CD4-positive, alpha-beta T cell (primary cell): Measurements from ENCODE around the gene CYP4F2. TPM values are rescaled to one million over a fixed set of nuclear protein-coding genes. Genes with fewer than 3 reads are reported as not detected.
"Not testable (repeated sequence)": the region's sequence is repeated elsewhere in the genome, so short reads cannot be mapped to it uniquely, and the experiment has no call there.

Experiments used
- ATAC-seq: fragments of 200-7000 bp; cut with Tn5 transposase; one replicate; pipeline ENCODE4 v1.10.0; 2022; ENCODE audit warnings: mild to moderate bottlenecking; ENCODE audit not compliant: poor library complexity
- CTCF ChIA-PET: fragments of 350-600 bp; sonication (Branson Sonifier 250); formaldehyde crosslinking; loops from one replicate; lab custom pipeline; 2021; ENCODE audit warnings: antibody characterized with exemption, inconsistent platforms; lab: Charles Lee
- POLR2A ChIA-PET: fragments of 350-600 bp; sonication (Branson Sonifier 250); formaldehyde crosslinking; loops from one replicate; lab custom pipeline; 2021; ENCODE audit warnings: antibody characterized with exemption, inconsistent platforms; lab: Charles Lee
- DNase-seq, 14 experiments: peaks; one replicate each; pipeline ENCODE4 v3.0.0-alpha.2; 2013 to 2020; ENCODE audit warnings: mixed read lengths in 2 of 14
- H3K27ac ChIP-seq, 2 donors: one replicate each; pipeline versions ENCODE4 v1.5.1 to v1.7.0; 2013; ENCODE audit warnings: low read length in 2 of 2, low read depth in 1 of 2, mild to moderate bottlenecking in 1 of 2
- H3K27me3 ChIP-seq, 2 experiments: 1 replicate in 1 of 2; 2 replicates in 1 of 2; pipeline versions ENCODE4 v1.6.1 to v1.7.0; 2013; ENCODE audit warnings: low read length in 2 of 2, control low read depth in 1 of 2, mild to moderate bottlenecking in 1 of 2, moderate library complexity in 1 of 2; ENCODE audit not compliant: insufficient read depth in 2 of 2, control insufficient read depth in 1 of 2
- H3K36me3 ChIP-seq: one replicate; pipeline ENCODE4 v1.6.1; 2013; ENCODE audit warnings: low read length, control low read depth; ENCODE audit not compliant: insufficient read depth
- H3K4me1 ChIP-seq: one replicate; pipeline ENCODE4 v1.6.1; 2013; ENCODE audit warnings: low read length, control low read depth; ENCODE audit not compliant: insufficient read depth
- H3K4me3 ChIP-seq: one replicate; pipeline ENCODE4 v1.5.1; 2013; ENCODE audit warnings: mild to moderate bottlenecking, low read length, moderate library complexity
- H3K9me3 ChIP-seq, 2 experiments: 1 replicate in 1 of 2; 2 replicates in 1 of 2; pipeline versions ENCODE4 v1.6.1 to v1.7.0; 2013; ENCODE audit warnings: low read length in 2 of 2, mild to moderate bottlenecking in 2 of 2, control low read depth in 1 of 2, moderate library complexity in 1 of 2; ENCODE audit not compliant: control insufficient read depth in 1 of 2, insufficient read depth in 1 of 2
- H3K27ac Mint-ChIP-seq: one replicate; pipeline ENCODE4 v1.8.0; 2020; ENCODE audit warnings: mixed read lengths
- H3K27me3 Mint-ChIP-seq: one replicate; pipeline ENCODE4 v1.8.0; 2021; ENCODE audit warnings: mixed read lengths
- H3K36me3 Mint-ChIP-seq: one replicate; pipeline ENCODE4 v1.8.0; 2021; ENCODE audit warnings: low read depth, mixed read lengths
- H3K4me1 Mint-ChIP-seq: one replicate; pipeline ENCODE4 v1.8.0; 2021; ENCODE audit warnings: low read depth, mixed read lengths
- H3K4me3 Mint-ChIP-seq: one replicate; pipeline ENCODE4 v1.8.0; 2020; ENCODE audit warnings: mild to moderate bottlenecking, mixed read lengths
- H3K9me3 Mint-ChIP-seq: one replicate; pipeline ENCODE4 v1.8.0; 2020; ENCODE audit warnings: mixed read lengths
- CTCF ChIP-seq: fragments of 200-600 bp; IDR thresholded peaks from one replicate; pipeline ENCODE4 v1.8.0; 2022; ENCODE audit warnings: antibody characterized with exemption, mild to moderate bottlenecking
- intact Hi-C, 2 experiments: fragments of 100-400 bp; cut with DNase I in 1 of 2; cut with micrococcal nuclease in 1 of 2; formaldehyde crosslinking; loops; one replicate each; pipeline versions ENCODE4 v1.15.1 to v1.9.0; 2023 to 2025; cut with DNase I, micrococcal nuclease
- total RNA-seq, 174 experiments: library from RNA in 2 of 174; stranded (reverse) in 2 of 174; gene quantifications; one replicate each; pipeline ENCODE4 v1.2.3 and lab custom pipeline; 2021 to 2026

The CYP4F2 gene
- total RNA-seq, 2 experiments from 2014 or later, result not detected

DNA sequence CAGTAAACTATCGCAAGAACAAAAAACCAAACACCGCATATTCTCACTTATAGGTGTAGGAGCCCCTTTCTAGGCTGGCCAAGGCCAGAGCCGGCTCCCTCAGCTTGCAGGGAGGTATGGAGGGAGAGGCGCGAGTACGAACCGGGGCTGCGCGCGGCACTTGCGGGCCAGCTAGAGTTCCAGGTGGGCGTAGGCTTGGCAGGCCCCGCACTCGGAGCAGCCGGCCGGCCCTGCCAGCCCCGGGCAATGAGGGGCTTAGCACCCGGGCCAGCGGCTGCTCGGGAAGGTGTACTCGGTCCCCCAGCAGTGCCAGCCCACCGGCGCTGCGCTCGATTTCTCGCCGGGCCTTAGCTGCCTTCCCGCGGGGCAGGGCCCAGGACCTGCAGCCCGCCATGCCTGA, 1.7 kb upstream of the CYP4F2 start:
- H3K27ac ChIP-seq, CTCF ChIA-PET, intact Hi-C loops, H3K9me3 ChIP-seq, H3K4me1 ChIP-seq, DNase-seq, H3K9me3 Mint-ChIP-seq, H3K36me3 Mint-ChIP-seq, H3K36me3 ChIP-seq, H3K4me3 Mint-ChIP-seq, H3K27ac Mint-ChIP-seq, POLR2A ChIA-PET, ATAC-seq, H3K4me3 ChIP-seq: not testable (repeated sequence)
- Mint-ChIP-seq H3K4me1 (peaks cover 10% of the 10 kb centered on the region), H3K27me3 (peaks cover 68% of the 10 kb centered on the region)
- peaks cover 7 to 13% of the 10 kb centered on the region in 2 experiments for H3K27me3 ChIP-seq

- peaks cover 55% of the 10 kb centered on the region for H3K27me3 Mint-ChIP-seq
Observed at GRCh38 chr19:15897026-15897737, 692 bp downstream of the CYP4F2 start.

DNA sequence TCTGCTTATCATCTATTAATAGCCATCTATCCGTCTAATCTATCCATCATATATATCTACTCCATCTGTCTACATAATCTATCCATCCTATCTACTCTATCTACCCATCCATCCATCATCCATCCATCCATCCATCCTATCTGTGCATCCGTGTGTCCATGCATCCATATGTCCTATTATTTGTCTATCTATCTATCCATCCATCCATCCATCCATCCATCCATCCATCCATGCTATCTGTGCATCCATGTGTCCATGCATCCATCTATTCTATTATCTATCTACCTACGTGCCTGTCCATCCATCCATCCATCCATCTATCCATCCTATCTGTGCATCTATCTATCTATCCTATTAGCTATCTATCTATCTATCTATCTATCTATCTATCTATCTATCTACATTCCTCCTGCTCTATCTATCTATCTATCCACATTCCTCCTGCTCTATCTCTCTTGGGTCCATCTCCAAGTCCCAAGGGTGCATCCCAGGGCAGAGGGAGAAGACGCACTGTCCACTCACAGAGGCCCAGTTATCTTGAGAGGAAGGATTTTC, 1.9 kb downstream of the CYP4F2 start:
- Histone ChIP-seq H3K9me3 (no peaks in the 10 kb centered on the region), H3K27ac (no peak overlapping the region), H3K27me3 (peaks cover 11 to 13% of the 10 kb centered on the region in 2 experiments), H3K4me1 (no peaks in the 10 kb centered on the region), H3K4me3 (no peak overlapping the region), H3K36me3 (no peaks in the 10 kb centered on the region)
- TF ChIP-seq CTCF, result no peak
- peaks cover 45% of the 10 kb centered on the region for H3K27me3 Mint-ChIP-seq
- DNase-seq (no peak), ATAC-seq (no peak)
- no peak overlapping the region for H3K4me3 Mint-ChIP-seq
- peaks cover 10% of the 10 kb centered on the region for H3K4me1 Mint-ChIP-seq
- no peak overlapping the region for H3K27ac Mint-ChIP-seq
- CTCF ChIA-PET, result no interaction called here
- H3K9me3 Mint-ChIP-seq, result no peaks in the 10 kb centered on the region
- POLR2A ChIA-PET, result no interaction called here
- no peaks in the 10 kb centered on the region for H3K36me3 Mint-ChIP-seq
- intact Hi-C loops, result no loop called here

More at GRCh38 chr19:15897026-15897737, 692 bp downstream of the CYP4F2 start:
- Histone ChIP-seq H3K4me3 (no peak overlapping the region), H3K9me3 (no peaks in the 10 kb centered on the region), H3K36me3 (no peaks in the 10 kb centered on the region), H3K27ac (no peak overlapping the region), H3K27me3 (peaks cover 11 to 13% of the 10 kb centered on the region in 2 experiments), H3K4me1 (no peaks in the 10 kb centered on the region)
- ChIA-PET CTCF (no interaction called here), POLR2A (no interaction called here)
- no peak for DNase-seq
- no peak overlapping the region for H3K4me3 Mint-ChIP-seq
- peaks cover 10% of the 10 kb centered on the region for H3K4me1 Mint-ChIP-seq
- no peaks in the 10 kb centered on the region for H3K9me3 Mint-ChIP-seq
- no peak overlapping the region for H3K27ac Mint-ChIP-seq
- TF ChIP-seq CTCF, result no peak
- ATAC-seq, result no peak
- intact Hi-C loops, result no loop called here
- H3K36me3 Mint-ChIP-seq, result no peaks in the 10 kb centered on the region
